GM18520 (cell line): ENCODE measurements around the gene EML4.

ENCODE experiments used
- ATAC-seq: cut with Tn5 transposase; IDR thresholded peaks from one replicate; pipeline ENCODE4 v1.9.1; 2021; ENCODE audit not compliant: unreplicated experiment

The EML4 gene

DNA sequence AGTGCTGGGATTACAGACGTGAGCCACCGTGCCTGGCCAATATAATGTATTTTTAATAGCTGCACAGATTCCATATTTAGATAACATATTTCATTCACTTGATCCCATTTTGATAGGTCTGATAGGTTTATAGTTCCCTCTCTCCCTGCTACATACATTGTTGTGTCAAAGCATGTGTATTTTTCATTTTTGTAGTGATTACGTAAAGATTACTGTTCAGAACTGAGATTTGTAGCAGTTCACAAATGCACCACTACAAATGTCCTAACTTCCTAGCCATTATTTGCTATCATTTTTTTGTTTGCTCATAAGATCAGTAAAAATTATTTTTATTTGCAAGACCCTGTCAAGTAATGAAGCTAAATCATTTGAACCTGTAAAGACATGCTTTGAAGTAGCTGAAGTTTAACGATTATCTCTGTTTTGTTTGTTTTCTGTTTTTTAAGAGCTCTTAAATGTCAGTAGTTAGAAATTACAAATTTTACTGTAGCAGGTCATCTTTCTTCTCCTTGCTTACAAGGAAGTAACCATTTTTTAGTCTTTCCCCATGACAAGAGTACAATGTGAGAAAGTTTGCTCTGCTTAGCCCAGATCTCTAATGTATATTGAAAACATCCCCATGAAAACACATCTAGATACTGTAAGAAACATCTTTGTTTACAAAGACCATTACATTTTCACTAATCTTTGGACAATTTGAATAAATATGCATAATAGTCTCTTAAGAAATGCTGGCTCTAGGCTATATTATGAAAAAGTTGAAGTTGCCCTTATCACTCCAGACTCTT lies 54.1 kb downstream of the EML4 start:
- no peak for ATAC-seq

DNA sequence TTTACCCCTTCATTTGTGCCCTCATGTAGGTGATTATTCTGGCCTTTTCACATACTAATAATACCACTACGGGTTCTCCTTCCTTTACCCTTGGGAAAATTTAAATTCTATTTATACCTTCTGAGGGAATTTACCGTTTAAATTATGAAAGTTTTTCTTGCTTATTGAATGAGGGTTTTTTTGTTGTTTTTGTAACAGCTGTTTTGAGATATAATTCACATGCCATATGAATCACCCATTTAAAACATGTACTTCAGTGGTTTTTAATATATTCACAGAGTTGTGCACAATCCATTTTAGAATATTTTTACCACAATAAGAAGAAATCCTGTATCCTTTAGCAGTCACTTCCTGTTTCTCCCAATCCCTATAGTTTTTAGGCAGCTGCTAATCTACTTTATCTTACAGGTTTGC lies 54.7 kb downstream of the EML4 start:
- peak; percentile 42 for ATAC-seq

GRCh38 chr2:42224422-42225067 lies 55.4 kb downstream of the EML4 start:
- no peak for ATAC-seq

DNA sequence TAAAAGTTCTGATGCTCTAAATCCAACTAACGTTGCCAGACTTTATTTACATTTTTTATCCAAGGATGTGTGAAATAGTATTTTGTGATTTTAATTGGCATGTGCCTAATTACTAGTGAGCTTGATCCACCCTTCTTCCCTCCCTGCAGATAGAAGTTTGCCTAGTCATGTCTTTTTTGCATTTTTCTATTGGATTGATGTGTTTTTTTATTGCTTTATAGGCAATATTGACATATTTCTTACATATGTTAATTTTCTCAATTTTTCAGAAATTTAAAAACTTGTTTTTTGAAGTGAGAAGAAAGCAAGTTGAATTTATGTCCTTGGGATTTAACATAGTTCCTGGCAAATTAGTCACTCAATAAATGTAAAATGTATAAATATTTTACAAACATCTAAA lies 56.4 kb downstream of the EML4 start:
- ATAC-seq = no peak

DNA sequence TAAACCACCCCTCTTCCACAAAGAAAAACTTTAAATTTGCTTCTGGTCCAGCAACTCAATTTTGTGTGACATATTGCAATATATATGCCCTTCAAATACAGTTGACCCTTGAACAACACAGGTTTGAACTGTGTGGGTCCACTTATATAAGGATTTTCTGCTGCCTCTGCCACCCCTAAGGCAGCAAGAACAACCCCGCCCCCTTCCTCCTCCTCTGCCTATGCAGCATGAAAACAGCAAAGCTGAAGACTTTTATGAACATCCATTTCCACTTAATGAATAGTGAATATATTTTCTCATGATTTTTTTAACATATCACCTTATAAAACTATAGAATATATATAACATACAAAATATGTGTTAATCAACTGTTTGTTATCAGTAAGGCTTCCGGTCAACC lies 58.3 kb downstream of the EML4 start:
- no peak for ATAC-seq

DNA sequence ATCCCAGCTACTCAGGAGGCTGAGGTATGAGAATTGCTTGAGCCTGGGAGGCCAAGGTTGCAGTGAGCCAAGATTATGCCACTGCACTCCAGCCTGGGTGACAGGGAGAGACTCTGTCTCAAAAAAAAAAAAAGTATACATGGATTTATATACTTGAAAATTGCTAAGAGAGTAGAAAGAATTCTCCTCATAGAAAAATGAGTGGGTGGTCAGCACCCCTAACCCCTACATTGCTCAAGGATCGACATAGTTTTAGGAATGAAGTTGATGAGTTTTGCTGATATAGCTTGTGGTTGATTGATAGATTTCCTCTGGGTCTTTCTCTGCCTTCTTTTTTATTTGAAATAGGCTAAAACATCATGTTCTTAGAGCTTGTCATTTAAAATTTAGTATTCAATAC lies 58.9 kb downstream of the EML4 start:
- ATAC-seq = no peak

GRCh38 chr2:42229949-42230348 lies 60.8 kb downstream of the EML4 start:
- ATAC-seq = no peak

DNA sequence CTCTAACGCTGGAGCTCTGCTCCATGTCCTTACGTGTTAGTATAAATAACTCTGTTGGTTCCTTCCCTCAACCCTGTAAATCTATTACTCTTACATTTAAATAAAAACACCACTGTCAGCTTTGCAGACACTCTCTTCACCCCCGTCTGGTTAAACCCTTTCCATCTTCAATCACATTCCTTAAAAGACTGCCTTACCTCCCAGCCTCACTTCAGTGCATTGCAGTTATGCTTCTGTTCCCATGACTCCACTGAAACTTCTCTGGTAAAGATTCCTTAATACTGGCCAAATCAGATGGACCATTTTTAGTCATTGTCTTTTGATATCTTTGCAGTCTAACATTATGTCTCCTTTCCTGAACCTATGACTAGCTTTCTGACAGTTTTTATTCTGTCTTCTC lies 61.7 kb downstream of the EML4 start:
- ATAC-seq = no peak

GRCh38 chr2:42232024-42232423 lies 62.9 kb downstream of the EML4 start:
- ATAC-seq = no peak

DNA sequence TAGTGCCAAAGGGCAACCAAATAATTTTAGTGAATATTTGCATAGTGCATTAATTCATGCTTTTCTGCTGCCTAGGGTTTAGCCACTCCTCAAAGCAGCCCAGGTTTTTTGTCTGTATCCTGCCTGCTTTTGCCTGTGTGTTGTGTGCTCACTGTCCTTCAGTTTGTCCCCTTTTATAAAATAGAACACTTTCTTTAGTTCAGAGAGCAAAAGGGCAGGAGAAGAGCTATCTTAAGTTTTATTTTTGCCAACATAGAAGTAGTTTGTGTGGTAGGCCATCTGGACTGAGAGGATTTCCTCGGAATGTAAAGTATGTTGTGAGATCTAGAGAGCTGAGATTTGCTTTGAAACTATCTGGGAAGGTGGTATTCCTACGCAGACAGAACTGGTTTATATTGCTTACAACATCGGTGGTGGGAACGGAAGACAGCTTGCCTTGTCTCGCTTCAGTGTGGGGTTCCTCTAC lies 64.9 kb downstream of the EML4 start:
- ATAC-seq = no peak

GRCh38 chr2:42236911-42237310 lies 67.8 kb downstream of the EML4 start:
- ATAC-seq = no peak

DNA sequence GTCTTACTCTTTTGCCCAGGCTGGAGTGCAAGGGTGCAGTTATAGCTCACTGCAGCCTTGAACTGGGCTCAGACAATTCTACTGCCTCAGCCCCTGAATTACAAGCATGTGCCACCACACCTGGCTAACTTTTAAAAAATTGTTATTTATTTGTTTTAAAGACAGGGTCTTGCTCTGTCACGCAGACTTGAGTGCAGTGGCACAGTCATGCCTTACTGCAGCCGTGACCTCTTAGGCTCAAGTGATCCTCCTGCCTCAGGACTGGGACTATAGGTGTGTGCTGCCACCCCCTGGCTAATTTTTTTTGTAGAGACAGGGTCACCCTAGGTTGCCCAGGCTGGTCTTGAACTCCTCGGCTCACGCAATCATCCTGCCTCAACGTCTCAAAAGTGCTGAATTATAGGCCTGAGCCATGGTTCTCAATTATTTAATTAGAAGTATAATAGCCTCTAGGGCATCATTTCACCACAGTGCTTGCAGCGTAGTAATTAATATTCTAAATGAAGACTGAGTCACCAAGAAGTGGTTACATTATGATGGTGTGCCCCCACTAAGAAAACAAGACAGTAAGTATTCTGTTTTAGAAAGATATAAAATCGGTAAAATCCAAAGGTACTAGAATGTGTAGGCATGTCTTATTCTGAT lies 69.6 kb downstream of the EML4 start:
- ATAC-seq = no peak

GRCh38 chr2:42239289-42239661 lies 70.1 kb downstream of the EML4 start:
- no peak for ATAC-seq

- no peak for ATAC-seq
These were observed 70.7 kb downstream of the EML4 start for GRCh38 chr2:42239811-42240210.

DNA sequence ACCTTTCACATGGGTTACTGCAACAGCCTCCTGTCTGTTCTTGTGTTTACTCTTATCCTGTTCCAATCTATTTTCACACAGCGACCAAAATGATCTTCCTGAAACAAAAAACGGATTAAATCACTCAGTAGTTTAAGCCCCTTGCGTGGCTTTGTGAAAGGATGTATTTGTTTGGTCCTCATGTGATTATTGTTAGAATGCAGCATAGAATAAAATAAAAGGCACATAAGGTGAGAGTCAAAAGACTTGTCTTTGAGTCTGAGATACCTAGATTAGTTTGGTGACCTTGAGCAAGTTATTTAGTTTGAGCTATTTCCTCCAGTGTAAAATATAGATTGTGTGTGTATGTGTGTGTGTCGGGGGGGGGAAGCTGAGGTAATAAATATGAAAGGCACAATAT lies 72.4 kb downstream of the EML4 start:
- ATAC-seq = no peak

DNA sequence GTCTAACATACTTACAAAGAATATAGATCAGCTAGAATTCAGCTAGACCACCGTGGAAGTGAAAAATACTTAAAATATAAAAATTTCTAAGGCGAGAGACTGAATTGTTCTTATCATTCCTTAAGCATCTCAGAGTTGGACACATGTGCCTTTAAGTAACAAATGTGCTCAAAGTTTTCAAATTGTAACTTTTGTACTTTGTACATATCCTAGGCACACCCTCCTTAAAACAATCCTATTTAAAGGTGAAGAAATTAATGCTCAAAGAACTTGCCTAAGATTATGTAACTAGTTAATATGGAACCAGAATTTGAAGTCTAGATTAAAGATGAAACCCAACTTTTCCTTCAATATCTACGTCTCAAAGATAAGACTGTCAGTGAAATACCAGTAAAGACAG lies 74.1 kb downstream of the EML4 start:
- ATAC-seq = no peak

DNA sequence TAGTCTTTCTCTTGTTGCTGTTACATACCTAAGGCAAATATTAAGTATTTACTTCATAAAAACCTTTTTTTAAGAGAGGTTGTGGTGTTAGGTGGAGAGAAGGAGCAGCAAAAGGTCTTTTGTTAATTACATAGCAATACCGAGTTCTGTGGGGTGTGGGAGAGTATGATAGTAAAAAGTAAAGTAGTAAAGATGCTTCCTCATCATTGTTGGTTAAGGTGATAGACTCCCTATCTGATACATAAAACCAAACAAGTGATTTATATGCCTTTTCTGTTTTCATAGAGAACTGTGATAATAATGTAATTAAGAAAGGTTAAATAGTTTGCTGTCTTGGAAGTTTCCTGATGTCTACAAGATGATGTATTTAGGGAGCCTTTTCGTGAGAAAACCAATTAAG lies 75.4 kb downstream of the EML4 start:
- no peak for ATAC-seq

DNA sequence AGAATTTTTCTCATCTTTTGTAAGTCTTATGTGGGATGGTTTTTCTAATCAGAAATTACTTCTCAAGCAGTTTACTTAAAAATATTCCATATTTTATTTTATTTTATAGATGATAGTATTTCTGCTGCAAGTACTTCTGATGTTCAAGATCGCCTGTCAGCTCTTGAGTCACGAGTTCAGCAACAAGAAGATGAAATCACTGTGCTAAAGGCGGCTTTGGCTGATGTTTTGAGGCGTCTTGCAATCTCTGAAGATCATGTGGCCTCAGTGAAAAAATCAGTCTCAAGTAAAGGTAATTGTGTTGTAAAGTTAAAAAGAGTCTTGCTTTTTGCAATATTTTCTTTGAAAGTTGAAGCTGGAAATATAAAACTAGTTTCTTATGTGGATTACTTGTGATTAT lies 76.2 kb downstream of the EML4 start:
- no peak for ATAC-seq

DNA sequence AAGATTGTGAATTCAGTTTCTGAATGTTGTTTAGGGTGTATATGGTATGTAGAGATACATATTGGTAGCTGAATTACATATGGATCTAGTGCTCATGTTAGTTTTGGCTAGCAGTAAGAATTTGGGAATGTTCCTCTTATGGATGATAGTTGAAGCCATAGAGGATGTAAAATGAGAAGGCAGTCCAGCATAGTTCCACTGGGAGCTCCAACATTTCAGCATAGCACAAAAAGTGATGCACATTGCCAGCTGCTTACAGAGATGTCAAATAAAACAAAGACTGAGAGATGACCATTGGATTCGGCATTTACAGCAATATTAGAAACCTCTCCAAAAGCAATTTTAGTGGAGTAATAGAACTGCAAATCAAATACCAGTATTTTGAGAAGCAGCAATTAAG lies 77.4 kb downstream of the EML4 start:
- no peak for ATAC-seq

GRCh38 chr2:42248846-42249245 lies 79.7 kb downstream of the EML4 start:
- ATAC-seq = no peak

- no peak for ATAC-seq
These were observed 80.1 kb downstream of the EML4 start for GRCh38 chr2:42249284-42249683.

- no peak for ATAC-seq
These were observed 80.7 kb downstream of the EML4 start for GRCh38 chr2:42249887-42250286.
